ENCODE measurements around the gene NISCH. TPM values are rescaled to one million over a fixed set of nuclear protein-coding genes. Genes with fewer than 3 reads are reported as not detected.

Gene NISCH
- total and polyA plus RNA-seq, 3 donors from 2014 or later = 166 to 327 (median 315) TPM

- DNase-seq = no peak
- Histone ChIP-seq H3K27ac (peak overlapping the region in 1 of 2 donors; percentile 7), H3K27me3 (no peaks in the 10 kb centered on the region), H3K9me3 (no peaks in the 10 kb centered on the region), H3K36me3 (ENCODE audit: low read depth, missing control alignments) (no peaks in the 10 kb centered on the region), H3K4me1 (peaks cover 25% of the 10 kb centered on the region), H3K4me3 (no peak overlapping the region)
- TF ChIP-seq CTCF (IDR thresholded peaks at IDR 0.05) (no peak), POLR2A (IDR thresholded peaks at IDR 0.05) (no peak)
- 79% methylated on average over 6 of the region's 6 CpGs for WGBS, 2 donors
- intact Hi-C loops (cut with DNase I; ENCODE audit: low total_unique reads) = no loop called here
These were observed 2.8 kb downstream of the NISCH start for GRCh38 chr3:52458031-52458760.

- H3K4me3 ChIP-seq = no peak overlapping the region
- H3K27me3 ChIP-seq = no peaks in the 10 kb centered on the region
- TF ChIP-seq POLR2A (IDR thresholded peaks at IDR 0.05) (no peak), CTCF (IDR thresholded peaks at IDR 0.05) (no peak)
- peaks cover 22% of the 10 kb centered on the region for H3K4me1 ChIP-seq
- intact Hi-C loops (cut with DNase I; ENCODE audit: low total_unique reads) = no loop called here
- DNase-seq = no peak
- H3K27ac ChIP-seq = no peak overlapping the region
- H3K9me3 ChIP-seq = no peaks in the 10 kb centered on the region
- WGBS, 2 donors = 93 to 94% methylated on average over 12 to 14 of the region's 14 CpGs
- no peaks in the 10 kb centered on the region for H3K36me3 ChIP-seq (ENCODE audit: low read depth, missing control alignments)
These were observed 3.6 kb downstream of the NISCH start for GRCh38 chr3:52458770-52459545.

GRCh38 chr3:52461874-52462273, 6.5 kb downstream of the NISCH start:
- Histone ChIP-seq H3K9me3 (no peaks in the 10 kb centered on the region), H3K27me3 (no peaks in the 10 kb centered on the region), H3K27ac (peak overlapping the region; percentile 28 to 48), H3K4me1 (peaks cover 18% of the 10 kb centered on the region), H3K4me3 (no peak overlapping the region), H3K36me3 (ENCODE audit: low read depth, missing control alignments) (no peaks in the 10 kb centered on the region)
- 67 to 69% methylated on average over 6 of the region's 6 CpGs for WGBS, 2 donors
- DNase-seq = no peak
- TF ChIP-seq CTCF (IDR thresholded peaks at IDR 0.05) = no peak
- no peak for TF ChIP-seq POLR2A (IDR thresholded peaks at IDR 0.05)
- intact Hi-C loops (cut with DNase I; ENCODE audit: low total_unique reads) = no loop called here

- peaks cover 21% of the 10 kb centered on the region for H3K4me1 ChIP-seq
- H3K27ac ChIP-seq = peak overlapping the region in 1 of 2 donors; percentile 48
- H3K4me3 ChIP-seq = no peak overlapping the region
- no peaks in the 10 kb centered on the region for H3K27me3 ChIP-seq
- H3K36me3 ChIP-seq (ENCODE audit: low read depth, missing control alignments) = no peaks in the 10 kb centered on the region
- no peaks in the 10 kb centered on the region for H3K9me3 ChIP-seq
- TF ChIP-seq CTCF (IDR thresholded peaks at IDR 0.05) (no peak), POLR2A (IDR thresholded peaks at IDR 0.05) (no peak)
- 72 to 91% methylated on average over 5 of the region's 5 CpGs for WGBS, 2 donors
- no peak for DNase-seq
- intact Hi-C loops (cut with DNase I; ENCODE audit: low total_unique reads) = no loop called here
These were observed 8.0 kb downstream of the NISCH start for GRCh38 chr3:52463416-52463815.

Data from testis (tissue), 3 donors.